Right kidney (tissue), 9 donors: Measurements from ENCODE around the gene TAS2R41.

Source experiments
- DNase-seq: peaks from one replicate; pipeline ENCODE4 v3.0.0-alpha.2; 2016
- long read RNA-seq, 8 donors: transcript quantifications; one replicate each; lab custom pipeline, GENCODE V29; 2026

TAS2R41 gene
- long read RNA-seq, donor 1, result 0 reads
- long read RNA-seq, donor 2, result 0 reads
- long read RNA-seq, donor 3, result 0 reads
- long read RNA-seq, donor 4, result 0 reads
- long read RNA-seq, donor 5, result 0 reads
- long read RNA-seq, donor 6, result 0 reads
- long read RNA-seq, donor 7, result 0 reads
- long read RNA-seq, donor 8, result 0 reads

- DNase-seq, result no peak
These were observed at the start of gene TAS2R41 for GRCh38 chr7:143477501-143478150. Gene TAS2R41, plus strand, starts transcription at chr7:143477873. Its CDS starts 0 bp downstream, at chr7:143477873.

GRCh38 chr7:143429770-143430698, 47.6 kb upstream of the TAS2R41 start:
- DNase-seq, result no peak

GRCh38 chr7:143431109-143431508, 46.6 kb upstream of the TAS2R41 start:
- no peak for DNase-seq

GRCh38 chr7:143433759-143434158, 43.9 kb upstream of the TAS2R41 start:
- DNase-seq, result no peak

GRCh38 chr7:143434660-143435059, 43.0 kb upstream of the TAS2R41 start:
- no peak for DNase-seq

GRCh38 chr7:143435266-143435665, 42.4 kb upstream of the TAS2R41 start:
- DNase-seq, result no peak

- no peak for DNase-seq
These were observed 41.2 kb upstream of the TAS2R41 start for GRCh38 chr7:143436325-143436946.

GRCh38 chr7:143437578-143437977, 40.1 kb upstream of the TAS2R41 start:
- DNase-seq, result no peak

GRCh38 chr7:143439866-143440265, 37.8 kb upstream of the TAS2R41 start:
- no peak for DNase-seq

GRCh38 chr7:143443153-143443552, 34.5 kb upstream of the TAS2R41 start, which contains the start of gene TAS2R60:
Gene TAS2R60, plus strand, starts transcription at chr7:143443453. Its CDS starts 0 bp downstream, at chr7:143443453.
- no peak for DNase-seq

GRCh38 chr7:143444063-143444782, 33.5 kb upstream of the TAS2R41 start:
- no peak for DNase-seq

GRCh38 chr7:143444785-143445184, 32.9 kb upstream of the TAS2R41 start:
- DNase-seq, result no peak

- DNase-seq, result no peak
These were observed 30.2 kb upstream of the TAS2R41 start for GRCh38 chr7:143447466-143447865.

- DNase-seq, result no peak
These were observed 29.2 kb upstream of the TAS2R41 start for GRCh38 chr7:143448429-143448828.

GRCh38 chr7:143449793-143450192, 27.9 kb upstream of the TAS2R41 start:
- no peak for DNase-seq

- DNase-seq, result no peak
These were observed 26.6 kb upstream of the TAS2R41 start for GRCh38 chr7:143451122-143451521.

GRCh38 chr7:143451746-143452145, 25.9 kb upstream of the TAS2R41 start:
- DNase-seq, result no peak

- no peak for DNase-seq
These were observed 25.2 kb upstream of the TAS2R41 start for GRCh38 chr7:143452495-143452894.

- DNase-seq, result no peak
These were observed 23.5 kb upstream of the TAS2R41 start for GRCh38 chr7:143454091-143454680.

GRCh38 chr7:143455491-143455890, 22.2 kb upstream of the TAS2R41 start:
- no peak for DNase-seq

- DNase-seq, result no peak
These were observed 21.7 kb upstream of the TAS2R41 start for GRCh38 chr7:143455942-143456341.
